ENCODE results near the gene INSR.
A peak's percentile ranks its signal among the peaks of the same experiment; 100 is the strongest.

The INSR gene

DNA sequence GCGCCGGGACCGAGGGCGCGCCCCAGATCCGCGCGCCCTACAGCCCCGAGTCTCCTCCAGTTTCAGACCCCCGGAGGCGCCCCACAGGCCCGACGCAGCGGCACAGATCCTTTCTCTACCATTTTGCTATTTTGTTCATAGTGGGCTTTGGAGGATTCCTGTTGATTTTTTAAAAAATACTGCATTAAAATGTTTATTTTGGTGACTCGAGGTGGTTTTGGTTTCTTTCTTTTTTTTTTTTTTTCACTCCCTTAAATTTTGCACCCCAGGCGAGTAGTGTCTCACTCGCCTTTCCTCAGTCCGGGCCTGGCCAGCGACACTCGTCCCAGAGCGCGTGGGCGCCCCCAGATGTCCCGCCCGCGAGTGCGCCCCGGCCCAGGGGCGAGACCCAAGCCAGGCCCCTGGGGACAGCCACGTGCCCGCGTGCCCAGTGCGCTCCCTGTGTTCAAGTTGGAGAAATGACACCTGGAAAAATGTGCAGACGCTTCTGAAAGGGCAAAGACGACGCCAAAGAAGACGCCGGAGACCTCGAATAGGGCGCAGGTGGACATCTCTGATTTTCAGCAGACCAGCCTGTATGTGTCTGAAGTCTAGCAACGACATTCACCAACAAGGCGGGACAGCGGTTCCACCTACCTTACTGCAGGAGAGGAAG lies 471 bp upstream of the INSR start:
- peak; percentile 11 for DNase-seq

DNA sequence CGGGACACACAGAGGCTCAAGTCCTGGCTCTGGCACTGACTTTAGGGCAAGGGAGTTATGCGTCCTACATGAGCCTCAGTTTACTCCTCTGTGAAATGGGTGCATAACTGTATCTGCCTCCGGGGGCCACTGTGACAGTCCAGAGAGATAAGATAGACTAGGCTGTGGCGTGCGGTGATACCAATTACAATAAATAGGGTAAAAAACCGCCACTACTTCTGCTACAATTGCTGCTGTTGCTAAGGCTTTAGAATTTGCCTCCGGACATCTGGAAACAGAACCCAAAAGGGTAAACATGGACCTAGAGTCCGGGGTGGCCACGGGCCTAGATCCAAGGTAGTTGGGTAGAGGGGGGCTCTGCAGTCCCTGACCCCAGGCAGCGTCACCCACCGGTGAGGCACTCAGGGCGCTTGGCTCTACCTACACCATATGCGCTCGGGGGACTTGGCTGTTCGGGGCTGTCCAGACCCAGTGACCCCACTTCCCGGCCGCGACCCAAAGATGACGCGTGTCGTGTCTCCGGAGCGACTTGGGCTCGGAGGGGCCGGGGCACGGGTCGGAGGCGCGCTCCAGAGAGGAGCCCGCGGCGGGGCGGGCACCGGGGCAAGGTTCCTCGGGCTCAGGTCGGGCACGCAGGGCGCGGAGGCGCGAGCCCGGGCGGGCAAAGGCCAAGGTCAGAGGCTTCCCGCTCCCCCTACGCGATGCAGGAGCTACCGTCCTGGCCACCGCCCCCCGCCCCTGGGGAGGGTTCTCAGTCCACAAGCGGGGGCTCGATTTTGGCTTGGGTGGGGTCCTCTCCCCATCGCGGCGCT lies 1.1 kb downstream of the INSR start:
- DNase-seq = no peak

- DNase-seq = no peak
Measured at GRCh38 chr19:7292352-7292949, 1.8 kb downstream of the INSR start.

DNA sequence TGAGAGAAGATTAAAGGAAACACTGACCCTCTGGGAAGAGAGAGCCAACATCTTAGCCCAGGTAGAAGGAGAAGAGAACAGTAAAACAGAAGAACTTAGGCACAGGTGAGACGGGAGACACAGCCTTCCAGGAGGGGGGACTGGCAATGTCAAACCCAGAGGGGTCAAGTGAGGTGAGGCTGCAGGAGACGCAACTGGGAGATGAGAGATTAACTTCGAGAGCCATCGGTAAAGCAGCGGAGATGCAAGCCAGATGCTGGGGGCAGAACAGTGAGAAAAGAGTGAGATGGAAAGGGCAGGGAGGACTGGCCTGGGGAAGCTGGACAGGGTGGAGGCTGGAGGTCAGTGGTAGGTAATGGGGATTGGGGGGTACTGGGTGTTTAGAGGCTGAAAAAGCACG lies 5.2 kb downstream of the INSR start:
- no peak for DNase-seq

DNA sequence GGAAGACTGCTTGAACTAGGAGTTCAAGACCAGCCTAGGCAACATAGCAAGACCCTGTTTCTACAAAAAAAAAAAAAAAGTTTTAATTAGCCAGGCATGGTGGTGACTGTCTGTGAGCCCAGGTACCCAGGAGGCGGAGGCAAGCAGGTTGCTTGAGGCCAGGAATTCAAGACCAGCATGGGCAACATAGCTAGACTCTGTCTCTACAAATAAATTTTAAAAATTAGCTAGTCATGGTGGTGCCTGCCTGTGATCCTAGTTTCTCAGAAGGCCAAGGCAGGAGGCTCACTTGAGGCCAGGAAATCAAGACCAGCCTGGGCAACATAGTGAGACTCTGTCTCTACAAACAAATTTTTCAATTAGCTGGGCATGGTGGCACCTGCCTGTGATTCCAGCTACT lies 6.1 kb downstream of the INSR start:
- DNase-seq = no peak

DNA sequence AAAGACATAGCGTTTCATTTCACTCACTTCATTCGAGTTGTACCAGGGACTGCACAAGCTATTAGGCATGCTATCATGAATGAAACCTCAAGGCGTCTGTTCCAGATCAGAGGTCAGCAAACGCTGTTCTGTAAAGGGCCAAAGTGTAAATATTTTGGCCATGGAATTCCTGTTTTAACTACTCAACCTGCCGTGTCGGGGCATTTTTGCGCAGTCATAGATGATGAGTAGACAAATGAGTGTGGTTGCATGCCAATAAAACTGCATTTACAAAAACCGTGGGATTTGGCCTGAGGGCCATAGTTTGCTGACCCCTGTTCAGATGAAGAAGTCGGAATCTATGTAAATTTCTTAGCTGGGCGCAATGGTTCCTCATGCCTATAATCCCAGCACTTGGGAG lies 6.5 kb downstream of the INSR start:
- no peak for DNase-seq

DNA sequence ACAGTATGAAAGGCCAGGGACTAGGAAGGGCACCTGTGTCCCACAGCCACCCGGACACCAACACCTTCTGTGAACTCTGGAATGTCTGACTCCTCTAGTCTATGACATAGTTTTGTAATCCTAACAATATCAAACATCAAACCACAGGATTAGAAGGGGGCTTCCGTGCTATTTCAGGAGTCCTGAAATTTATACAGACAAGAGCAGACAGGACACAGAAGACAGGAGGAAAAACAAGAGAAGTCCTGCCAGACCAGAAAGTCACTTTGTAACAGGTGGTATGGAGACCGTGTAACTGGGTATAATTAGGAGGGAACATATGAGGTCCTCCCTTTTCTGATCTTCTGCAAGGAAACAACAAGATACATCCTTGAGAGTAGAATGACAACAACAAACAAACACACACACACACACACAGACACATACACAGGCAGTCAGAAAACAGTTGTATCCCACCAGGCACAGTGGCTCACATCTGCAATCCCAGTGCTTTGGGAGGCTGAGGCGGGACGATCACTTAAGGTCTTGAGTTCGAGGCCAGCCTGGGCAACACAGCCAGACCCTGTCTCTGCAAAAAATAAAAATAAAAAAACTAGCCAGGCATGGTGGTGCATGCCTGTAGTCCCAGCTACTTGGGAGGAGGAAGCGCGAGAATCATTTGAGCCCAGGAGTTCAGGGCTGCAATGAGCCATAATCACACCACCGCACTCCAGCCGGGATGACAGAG lies 13.1 kb downstream of the INSR start:
- DNase-seq = no peak

- DNase-seq = no peak
Measured at GRCh38 chr19:7272856-7273578, 21.2 kb downstream of the INSR start.

DNA sequence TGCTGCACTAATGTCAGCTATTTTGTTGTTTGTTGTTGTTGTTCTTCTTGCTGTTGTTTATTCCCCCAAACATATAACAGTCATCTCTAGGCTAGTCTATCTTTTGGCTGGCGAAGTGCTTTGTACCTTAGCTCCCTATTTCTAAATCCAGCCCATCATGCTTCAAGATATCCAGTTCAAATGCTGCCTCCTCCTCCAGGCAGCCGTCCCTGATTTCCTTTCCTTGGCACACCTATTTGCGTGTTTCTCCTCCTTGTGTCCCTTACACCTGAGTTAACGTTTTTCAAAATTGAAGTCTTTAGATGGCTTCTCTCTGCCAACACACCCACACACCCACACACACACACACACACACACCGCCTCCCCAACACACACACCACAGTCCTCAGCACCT lies 25.5 kb downstream of the INSR start:
- no peak for DNase-seq

GRCh38 chr19:7267792-7268704 lies 26.2 kb downstream of the INSR start:
- DNase-seq = no peak

- no peak for DNase-seq
Measured at GRCh38 chr19:7266832-7267231, 27.4 kb downstream of the INSR start.

DNA sequence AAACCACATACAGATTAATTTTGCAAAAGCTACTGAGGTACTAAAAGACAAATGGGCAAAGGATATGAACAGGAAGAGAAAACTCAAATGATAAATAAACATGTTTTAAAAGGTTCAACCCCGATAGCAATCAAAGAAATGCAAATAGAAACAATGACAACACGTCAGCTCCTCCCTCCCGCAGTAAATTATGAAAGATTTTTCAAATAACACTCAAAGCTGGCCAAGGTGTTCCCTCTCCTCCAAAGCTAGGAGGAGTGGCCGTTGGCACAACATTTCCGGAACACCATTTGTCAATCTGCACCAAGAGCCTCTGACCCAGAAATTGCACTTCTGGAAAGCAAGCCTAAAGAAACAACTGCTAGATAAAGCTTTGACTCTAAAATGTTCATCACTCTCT lies 28.3 kb downstream of the INSR start:
- peak; percentile 29 for DNase-seq

DNA sequence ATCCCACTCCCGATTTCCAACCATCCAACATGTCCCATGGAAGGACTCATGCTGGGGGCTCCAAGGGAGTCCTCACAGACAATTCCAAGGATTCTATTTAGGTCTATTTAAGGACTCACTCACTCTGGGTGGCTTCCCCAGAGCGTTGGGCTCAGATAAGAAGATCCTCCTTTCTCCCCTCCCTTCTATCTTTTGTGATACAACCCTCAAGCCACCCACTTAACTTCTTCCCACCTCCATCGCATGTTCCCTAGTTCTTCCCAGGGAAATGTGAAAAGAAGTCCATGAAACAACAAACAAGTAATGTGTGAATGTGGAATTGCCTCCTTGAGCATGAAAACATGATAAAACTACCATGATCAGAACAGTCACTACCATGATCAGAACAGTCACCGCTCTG lies 29.4 kb downstream of the INSR start:
- DNase-seq = no peak

- DNase-seq = no peak
Measured at GRCh38 chr19:7263521-7263920, 30.7 kb downstream of the INSR start.

DNA sequence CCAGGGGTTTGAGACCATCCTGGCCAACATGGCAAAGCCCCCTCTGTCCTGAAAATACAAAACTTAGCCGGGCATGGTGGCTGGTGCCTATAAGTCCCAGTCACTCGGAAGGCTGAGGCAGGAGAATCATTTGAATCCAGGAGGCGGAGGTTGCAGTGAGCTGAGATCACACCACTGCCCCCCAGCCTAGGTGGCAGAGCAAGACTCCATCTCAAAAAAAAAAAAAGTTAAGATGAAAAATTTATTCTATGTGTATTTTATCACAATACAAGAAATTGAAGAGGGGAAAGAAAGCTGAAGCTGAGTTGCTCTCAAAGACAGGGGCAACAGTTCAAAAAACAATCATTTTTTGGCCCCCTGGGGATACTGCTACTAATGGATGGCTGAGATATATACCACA lies 31.1 kb downstream of the INSR start:
- DNase-seq = no peak

DNA sequence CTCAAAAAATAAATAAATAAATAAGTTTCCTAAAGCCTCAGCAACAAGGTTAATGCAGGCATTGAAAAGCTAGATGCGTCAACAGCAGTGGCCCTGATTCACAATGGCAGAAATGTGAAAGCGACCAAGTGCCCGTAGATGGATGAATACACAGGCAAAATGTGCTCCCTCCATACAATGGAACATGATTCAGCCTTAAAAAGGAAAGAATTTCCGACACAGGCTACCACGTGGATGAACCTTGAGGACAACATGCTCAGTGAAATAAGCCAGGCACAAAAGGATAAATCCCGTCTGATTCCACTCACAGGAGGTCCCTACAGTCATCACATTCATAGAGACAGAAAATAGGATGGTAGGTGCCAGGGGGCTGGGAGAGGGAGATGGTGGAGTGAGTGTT lies 31.7 kb downstream of the INSR start:
- DNase-seq = no peak

GRCh38 chr19:7260161-7260560 lies 34.1 kb downstream of the INSR start:
- DNase-seq = no peak

DNA sequence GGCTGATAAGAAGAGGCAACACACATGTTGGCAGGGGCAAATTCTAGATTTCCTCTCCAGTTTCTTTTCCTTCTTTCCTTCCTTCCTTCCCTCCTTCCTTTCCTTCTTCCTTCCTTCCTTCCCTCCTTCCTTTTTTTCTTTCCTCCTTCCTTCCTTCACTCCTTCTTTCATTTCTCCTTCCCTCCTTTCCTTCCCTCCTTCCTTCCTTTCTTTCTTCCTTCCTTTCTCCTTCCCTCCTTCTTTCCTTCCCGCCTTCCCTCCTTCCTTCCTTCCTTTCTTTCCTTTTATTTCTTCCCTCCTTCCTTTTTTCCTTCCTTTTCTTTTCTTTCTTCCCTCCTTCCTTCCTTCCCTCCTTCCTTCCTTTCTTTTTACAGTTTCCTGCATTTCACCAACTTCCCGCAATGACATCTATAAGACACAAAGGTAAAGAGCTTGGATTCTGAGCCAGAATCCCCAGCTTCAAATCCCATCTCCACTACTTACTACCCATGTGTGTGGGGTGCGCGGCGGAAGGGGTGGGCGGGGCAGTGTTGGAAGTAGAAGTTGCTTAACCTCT lies 35.3 kb downstream of the INSR start:
- no peak for DNase-seq

- no peak for DNase-seq
Measured at GRCh38 chr19:7258041-7258839, 36.0 kb downstream of the INSR start.

Measured in NCI-H2029 treated with DMSO at 0.1 percent for 48 hours (cell line).